GM18502 (cell line): ENCODE measurements around the gene TAGAP.
A peak's percentile ranks its signal among the peaks of the same experiment; 100 is the strongest.

Experiments
- ATAC-seq: cut with Tn5 transposase; IDR thresholded peaks from one replicate; pipeline ENCODE4 v1.9.1; 2021; ENCODE audit warnings: mild to moderate bottlenecking; ENCODE audit not compliant: unreplicated experiment, poor library complexity

Gene TAGAP

DNA sequence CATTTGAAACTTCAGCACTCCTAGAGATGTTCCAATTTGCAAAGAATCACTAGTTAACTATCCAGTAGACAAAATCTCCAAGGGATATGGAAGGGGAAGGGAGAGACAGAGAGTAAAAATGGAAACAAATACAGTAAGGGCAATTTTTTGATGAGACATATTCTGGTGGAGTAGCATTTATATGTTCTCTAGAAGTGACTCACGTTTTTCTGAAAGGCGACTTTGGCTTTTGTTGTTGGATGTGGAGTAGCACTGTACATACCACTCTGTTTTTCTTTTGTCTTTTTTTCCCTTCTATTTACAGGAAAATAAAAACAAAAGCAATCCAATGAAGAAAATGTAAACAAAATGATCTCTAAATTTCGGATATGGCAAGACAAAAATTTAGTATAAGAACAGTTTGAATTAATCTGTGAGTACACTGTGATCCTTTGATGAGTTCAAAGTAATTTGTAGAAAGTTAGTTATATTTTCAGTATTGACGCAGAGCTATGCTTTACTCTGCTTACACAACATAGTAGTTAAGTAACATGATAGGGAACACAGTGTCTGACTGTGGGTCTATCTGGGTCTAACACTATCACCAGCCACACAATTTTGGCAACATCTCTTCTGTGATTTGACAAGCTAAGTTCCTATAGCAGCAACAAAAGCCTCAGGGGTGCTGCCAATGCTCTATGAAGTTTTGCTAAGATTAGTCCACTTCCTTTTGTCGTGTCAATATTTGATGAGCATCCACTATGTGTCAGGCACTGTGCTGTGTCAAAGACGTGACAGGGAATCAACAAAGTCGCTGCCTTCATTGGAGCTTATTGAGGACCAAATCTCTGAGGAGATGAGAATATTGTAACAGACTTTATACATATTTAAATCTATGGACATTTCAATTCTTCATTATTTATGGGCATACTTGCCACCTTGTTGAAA lies 27.3 kb upstream of the TAGAP start:
- ATAC-seq = no peak

DNA sequence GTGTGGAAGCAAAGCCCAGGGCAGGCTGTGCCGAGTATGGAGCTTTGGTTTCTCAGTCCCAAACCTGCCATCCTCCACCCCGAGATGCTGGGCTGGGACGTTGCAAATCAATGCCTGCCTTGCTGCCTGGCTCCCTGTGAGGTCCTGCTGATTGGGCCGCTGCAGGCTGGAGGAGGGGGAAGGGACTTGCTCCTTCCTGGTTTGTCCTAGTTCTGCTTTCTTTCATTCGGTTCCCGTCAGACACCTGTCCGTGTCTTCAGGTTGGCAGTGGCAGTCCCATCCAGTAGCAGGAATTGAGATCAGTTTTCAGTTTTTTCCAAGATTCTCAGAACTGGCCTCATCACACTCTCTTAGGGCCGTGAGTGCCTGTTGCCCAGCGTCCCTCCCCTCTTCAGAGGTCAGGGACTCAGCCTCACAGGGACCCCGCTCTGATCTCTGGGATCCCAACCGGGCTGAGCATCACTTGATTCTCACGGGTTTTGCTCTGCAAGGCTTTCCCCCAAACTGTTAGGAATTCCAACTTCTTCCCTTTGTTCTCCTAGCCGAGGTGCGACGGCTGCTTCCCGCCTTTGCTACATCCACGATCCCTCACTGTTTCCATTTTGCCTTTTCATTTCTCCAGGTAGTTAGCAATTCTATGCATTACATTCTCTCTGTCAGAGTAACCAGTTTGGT lies 24.2 kb upstream of the TAGAP start:
- no peak for ATAC-seq

DNA sequence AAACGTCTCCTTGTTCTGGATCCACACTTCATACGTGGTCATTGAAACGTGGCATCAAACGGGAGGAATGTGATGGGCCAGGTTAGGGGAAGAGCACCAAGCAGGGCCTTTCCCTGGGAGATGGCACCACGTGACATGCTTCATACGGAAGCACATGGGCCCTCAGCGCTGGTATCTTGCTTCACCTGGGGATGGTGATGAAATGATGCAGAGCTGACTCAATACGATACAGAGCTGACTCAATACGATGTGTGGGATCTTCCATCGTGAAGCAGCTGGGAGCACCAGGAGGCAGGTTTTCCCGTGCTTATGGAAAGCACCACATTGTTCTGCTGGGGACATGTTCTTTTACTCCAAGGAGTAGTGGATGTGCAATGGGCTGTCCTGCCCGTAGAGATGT lies 22.5 kb upstream of the TAGAP start:
- ATAC-seq = peak; percentile 66

DNA sequence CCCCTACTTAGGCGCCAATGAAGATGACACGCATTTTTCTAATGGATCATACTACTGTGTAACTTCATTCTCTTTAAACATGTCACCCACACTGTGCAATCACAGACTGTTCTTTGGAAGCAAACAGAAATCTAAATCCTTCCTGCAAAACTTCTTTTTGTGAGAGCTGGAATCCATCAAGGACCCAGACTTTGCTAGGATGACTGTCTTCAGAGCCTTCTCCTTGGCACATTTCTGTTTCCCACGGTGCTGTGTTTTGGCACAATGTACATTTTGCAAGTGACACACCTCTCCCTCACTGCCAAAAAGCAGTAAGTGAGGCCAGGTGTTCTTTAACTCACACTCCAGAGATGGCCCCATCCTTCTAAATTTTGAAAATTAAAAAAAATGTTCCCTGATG lies 21.7 kb upstream of the TAGAP start:
- no peak for ATAC-seq

DNA sequence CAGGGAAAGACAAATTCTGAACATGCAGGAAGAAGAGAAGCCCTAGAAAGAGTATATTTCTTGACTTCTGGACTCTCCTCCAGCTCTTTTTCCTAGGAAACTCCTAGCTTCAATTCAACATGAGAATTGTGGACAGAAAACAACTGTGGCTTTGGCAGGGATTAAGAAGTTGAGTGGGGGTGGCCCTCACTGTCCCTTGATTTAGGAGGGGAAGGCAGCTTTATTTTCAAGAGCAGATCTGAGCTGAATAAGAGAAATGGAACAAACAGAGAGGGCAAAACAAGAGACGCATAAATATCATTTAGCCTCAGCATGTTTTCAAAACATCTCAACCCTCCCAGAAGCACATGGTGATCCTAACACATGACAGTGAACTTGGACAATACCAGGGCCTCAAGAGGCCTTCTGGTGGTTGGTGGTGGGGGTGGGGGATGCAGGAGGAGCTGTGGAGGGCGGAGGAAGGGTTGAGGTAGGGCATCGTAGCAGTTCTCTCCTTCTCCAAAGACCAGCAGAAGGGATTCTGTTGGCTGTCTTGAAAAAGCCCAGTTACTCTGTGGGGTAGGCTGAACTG lies 21.1 kb upstream of the TAGAP start:
- no peak for ATAC-seq

DNA sequence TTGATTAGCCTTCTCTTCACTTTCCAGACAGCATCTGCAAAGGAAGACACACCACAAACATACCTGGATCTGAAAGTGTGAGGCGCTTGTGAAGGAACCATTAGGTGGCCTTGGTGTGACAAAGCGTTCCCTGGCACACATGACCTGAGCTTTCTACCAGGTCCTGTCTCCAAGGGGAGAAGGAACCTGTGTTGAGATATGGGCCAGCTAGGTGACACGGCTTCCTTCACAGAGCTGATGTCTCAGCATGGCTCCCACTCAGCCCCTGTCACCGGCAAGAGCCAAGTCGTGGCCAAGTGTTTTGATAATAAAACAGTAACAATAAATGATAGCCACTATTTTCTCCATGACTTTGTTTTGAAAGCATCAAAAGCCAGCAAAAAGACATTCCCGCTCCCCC lies 20.3 kb upstream of the TAGAP start:
- ATAC-seq = no peak

DNA sequence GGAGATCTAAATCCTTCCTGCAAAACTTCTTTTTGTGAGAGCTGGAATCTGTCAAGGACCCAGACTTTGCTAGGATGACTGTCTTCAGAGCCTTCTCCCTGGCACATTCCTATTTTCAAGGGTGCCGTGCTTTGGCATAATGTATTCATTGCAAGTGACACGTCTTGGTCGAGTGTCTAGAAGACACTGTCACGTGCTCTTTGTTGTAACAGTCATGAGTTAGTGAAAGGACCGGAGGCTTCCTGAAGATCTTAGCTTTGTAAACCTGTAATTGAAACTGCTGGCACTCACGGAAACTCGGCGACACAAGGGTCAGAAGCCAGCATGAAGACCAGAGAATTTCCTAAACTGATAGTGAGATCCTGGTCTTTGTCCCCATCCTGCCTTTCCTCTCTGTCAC lies 19.7 kb upstream of the TAGAP start:
- no peak for ATAC-seq

DNA sequence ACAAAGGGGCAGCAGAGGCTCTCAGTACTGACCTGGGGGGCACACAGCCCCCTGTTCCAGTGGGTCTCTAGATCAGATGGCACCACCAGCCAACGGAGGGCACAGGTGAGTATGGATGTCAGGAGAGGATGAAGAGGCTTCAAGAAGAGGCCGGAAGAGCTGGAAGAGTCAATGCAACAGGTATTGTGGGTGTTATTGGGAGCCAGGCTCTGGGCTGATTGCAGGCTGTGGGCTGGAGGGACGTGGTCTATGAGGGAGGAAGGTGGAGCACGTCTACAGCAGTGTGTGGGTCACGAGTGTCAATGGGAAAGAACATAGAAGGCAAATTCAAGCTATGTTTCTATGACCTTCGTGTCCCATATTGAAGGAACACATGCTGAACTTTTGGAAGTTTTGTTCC lies 18.8 kb upstream of the TAGAP start:
- no peak for ATAC-seq

DNA sequence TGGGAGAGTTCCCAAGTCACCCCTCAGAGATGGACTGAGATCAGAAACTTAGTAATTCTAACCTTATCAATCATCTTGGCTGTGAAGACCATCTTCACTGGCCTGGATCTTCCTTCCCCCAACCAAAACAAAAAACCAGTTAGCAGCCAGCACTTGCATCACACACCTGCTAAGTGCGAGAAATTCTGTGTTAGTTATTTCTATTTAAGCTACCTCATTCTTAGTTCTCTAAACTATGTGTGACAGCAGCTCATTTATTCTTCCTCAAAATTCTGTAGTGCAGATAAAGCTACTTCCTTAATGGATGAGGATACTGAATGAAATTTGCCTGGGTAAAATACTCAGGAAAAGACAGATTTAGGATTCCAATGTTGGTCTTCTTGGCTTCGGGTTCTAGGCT lies 18.2 kb upstream of the TAGAP start:
- ATAC-seq = no peak

DNA sequence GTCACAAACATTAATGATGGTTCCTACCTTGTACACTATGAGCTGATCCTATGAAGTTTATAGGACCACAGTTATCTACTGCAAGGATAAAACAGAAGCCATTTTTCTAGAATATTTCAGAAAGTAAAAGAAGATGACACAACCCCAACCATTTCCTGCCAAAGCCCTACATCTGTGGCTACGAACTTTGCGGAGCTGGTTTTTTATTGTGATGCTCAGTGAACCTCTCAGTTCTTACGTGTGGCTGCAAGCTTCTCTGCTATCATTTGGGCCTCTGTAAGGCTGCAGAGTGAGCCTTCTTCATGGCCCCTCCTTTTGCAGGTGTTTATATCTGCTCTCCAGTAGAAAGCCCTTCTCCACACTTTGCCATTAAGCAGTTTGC lies 17.8 kb upstream of the TAGAP start:
- peak; percentile 71 for ATAC-seq

DNA sequence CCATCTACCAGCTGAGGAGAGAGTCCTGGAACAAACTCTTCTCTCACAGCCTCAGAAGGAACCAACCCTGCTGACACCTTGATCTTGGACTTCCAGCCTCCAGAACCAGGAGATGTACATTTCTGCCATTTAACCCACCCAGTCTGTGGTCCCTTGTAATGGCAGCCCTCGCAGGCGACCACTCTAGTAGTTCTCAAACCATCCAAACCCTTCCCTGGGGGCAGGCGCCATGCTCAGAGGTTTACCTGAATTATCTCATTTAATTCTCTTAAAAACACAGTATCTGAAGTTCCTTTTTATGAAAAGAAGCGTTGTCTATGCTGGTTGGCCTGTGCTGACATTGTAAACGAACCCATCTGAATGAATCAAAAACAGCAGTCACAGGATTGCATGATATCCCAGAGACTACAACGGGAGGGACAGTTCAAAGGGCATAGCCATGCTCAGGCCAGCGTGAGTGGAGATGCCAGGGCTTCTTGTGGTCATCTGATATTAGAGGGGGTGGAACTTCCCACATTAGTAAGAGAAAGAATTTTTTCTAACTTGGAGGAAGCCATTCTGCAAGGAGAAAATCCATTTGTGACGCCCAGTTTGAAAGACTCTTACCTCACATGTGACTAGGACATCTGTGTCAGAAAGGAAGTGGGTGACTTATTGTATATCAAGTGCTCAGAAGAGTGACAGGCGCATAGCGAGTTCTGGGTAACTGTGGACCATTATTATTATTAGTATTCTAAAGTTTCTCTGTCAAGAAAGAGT lies 17.2 kb upstream of the TAGAP start:
- ATAC-seq = peak; percentile 77

DNA sequence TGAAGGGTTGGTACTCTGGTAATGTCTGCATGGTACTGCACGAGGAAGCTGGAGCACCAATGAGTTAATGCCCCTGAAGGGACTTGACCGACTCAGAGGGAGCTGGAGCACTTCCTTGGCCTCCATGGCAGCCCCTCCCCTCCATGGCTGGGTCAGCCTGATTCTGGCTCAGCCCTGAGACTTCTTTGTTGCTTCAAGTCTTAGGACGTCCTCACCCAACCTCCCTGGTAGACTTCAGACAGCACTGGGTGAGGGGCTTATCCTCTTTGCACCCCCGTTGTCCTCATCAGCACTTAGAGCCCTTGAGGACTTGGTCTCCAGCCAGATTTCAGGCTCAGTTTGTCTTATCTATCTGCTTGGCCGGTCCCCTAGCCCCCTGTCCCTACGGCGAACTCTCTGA lies 16.4 kb upstream of the TAGAP start:
- no peak for ATAC-seq

DNA sequence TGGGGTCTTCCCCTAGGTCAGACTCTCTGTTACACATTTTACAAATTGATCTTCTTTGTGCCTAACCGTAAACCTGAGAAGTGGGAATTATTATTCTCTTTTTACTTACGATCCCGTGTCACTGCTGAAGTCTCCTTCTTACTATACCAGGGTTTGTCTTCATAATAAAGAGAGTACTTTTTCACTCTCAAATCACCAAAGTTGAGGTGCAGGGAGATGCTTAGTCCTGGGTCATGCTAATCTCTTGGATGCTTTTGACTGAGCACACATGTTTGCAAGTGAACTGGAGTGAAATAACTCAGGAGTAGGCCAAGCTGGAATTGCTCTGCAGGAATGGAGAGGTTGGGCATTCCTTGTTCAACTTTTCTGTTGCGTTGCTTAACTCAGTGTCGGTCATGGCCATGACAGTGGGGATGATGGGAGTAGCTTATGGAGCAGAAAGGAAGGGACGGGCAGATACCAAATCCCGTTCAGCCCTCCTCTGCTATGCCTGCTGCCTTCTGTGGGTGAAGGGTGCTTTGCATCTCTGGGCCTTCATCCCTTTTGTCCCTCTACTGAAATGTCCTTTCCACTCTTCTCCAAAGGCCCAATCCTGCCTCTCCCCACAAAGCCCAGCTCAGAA lies 15.2 kb upstream of the TAGAP start:
- ATAC-seq = no peak

DNA sequence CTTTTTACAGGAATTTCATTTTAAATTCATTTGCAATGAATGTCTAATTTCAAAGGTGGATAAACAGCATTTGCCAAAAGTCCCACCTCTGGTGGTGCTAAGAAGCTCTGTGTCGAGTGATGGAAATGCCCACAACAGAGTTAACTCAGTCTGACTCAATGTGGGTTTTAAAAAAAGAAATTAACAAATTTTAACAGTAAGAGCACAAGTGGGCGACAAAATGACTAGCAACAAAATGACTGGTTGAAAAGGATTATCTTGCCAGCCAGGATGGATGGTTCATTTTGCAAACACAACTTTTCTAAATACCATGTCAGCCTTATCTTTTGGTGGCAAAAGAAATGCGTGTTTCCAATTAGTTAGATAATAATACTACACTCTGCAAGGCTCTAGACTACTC lies 14.3 kb upstream of the TAGAP start:
- ATAC-seq = no peak

DNA sequence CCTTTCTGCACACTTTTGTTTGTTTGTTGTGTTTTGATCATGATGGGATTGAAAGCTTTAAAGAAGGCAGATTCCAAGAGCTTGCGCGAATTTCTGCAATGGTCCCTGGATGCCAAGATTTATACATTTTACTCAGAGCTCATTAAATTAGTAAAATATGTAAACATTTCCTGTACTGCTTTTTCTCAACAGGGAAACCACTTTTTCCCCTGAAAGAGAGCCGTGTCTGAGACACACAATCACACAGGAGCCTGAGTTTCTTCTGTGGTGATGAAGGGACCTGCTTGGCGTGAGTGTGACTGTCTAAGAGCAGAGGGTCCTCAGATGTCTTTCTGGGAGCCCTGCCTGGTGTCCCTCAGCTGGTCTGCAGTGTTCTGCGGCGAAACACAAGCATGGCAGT lies 12.1 kb upstream of the TAGAP start:
- ATAC-seq = no peak

DNA sequence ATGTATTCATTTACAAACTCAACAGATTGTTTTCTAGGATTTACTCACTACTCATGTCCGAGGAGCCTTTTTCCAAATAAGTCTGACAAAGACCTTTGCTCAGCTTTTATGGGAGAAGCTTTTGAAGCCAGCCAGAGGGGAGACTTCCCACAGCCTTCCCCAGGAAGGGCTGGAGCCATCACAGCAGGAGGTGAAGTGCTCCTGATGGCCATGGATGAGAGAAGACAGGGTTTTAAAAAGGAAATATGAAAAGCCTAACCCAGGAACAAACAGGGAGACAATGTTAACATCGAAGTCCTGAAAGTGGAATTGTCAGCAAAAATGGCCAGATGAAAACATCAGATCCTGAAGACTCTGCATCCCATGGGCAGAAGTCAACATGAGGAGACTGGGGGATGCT lies 11.6 kb upstream of the TAGAP start:
- no peak for ATAC-seq

DNA sequence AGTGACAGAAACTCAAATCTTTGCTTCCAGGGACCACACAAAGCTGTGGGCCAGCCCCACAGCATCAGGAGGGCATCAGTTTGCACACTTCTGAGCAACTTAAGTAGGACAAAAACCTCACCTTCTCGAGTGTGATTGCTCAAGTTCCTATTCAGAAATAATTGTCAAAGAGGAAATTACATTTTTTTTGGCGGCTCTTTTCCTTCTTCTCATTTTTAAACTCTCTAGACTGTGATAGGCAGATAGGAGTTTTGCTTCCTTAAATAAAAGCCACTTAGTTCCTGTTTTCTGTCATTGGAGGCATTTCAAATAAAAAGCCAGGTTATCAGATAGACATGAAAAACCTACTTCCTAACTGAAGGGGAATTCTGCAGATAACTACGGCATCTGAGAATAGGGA lies 11.2 kb upstream of the TAGAP start:
- no peak for ATAC-seq

DNA sequence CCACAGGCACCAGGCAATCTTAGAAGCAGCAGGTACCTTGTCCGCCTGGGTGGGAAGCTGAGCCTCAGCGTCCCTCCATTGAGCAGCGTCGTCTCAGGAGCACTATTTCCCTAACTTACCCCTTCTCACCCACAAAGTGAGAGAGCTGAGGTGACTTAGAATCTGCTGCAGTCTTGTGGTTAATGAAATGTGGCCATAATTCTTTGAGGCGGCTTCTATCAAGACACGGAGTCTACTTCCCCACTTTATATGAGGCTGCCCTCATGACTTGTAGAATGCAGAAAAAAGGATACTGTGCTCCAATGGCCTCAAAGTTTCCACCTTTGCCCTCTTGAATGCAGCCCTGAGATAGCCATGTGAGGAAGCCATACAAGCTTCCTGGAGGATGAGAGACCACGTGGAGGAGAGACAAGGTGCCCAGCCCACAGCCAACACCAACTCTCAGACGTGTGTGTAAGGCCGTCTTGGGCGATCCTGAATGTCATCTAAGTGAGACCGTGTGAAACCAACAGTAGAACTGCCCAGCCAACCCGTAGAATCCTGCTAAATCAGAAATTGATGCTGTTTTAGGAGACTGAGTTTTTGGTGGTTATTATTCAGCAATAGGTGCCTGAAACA lies 9.1 kb upstream of the TAGAP start:
- no peak for ATAC-seq

DNA sequence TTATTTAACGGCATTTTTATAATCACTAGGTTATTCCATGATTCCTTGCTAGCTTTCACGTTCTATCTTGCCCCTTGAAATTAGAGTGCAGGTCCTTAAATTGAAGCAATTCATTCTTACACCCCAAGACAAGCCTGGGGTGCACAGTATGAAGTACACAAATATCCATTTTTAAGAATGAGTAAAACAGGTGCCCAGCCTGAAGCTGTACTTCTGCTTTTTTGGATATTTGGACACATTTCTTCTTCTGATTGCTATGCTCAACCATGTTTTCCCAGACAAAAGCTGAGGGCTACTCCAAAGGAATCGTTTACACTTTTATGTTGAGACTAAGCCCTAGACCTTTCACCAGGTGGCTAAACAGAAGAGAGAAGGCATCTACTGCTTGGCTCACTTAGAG lies 7.9 kb upstream of the TAGAP start:
- ATAC-seq = no peak
